Stimulated activated CD4-positive, alpha-beta T cell treated with anti-CD3 and anti-CD28 coated beads, Interleukin-1b, Interleukin-23, amount 100 ng/mL, for 4 hours (primary cell): ENCODE data around the gene ERVMER34-1.

ENCODE experiments used
- DNase-seq, 2 donors: peaks; one replicate each; pipeline ENCODE4 v3.0.0-alpha.2; 2020; ENCODE audit warnings: low read depth in 2 of 2

ERVMER34-1 gene, protein sequence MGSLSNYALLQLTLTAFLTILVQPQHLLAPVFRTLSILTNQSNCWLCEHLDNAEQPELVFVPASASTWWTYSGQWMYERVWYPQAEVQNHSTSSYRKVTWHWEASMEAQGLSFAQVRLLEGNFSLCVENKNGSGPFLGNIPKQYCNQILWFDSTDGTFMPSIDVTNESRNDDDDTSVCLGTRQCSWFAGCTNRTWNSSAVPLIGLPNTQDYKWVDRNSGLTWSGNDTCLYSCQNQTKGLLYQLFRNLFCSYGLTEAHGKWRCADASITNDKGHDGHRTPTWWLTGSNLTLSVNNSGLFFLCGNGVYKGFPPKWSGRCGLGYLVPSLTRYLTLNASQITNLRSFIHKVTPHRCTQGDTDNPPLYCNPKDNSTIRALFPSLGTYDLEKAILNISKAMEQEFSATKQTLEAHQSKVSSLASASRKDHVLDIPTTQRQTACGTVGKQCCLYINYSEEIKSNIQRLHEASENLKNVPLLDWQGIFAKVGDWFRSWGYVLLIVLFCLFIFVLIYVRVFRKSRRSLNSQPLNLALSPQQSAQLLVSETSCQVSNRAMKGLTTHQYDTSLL

DNA sequence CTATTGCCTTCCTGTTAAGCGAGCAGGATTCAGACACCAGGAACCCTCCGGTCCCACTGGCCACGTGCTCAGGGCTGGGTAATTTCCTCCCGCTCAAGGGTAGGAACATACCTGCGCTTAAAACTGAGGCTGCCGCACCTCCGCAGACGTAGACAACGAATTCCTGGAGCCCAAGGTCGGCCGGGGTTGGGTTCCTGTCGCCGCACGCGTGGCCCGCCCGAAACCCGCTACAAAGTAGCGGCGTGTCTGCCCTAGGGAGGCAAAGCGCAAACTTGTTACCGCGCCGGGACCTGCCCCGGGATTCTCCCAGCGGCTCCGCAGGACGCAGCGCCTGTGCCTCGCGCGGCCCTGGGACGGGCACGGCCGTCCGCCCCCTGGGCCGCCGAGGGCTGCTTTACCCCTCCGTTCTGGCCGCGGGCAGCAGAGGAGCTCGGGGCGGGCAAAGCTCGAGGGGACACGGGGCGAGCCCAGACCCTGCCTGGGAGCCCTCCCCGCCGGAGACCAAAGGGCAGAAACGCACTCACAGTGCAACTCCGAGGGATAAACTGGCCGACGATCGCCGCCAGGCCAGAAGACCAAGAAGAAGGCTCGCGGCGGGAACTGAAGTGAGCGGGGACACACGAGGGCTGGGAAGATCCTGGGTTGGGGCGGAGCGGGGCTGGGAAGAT lies at the start of gene ERVMER34-1:
ERVMER34-1 (minus strand) TSS at position 607 of the 668 bp plus-strand sequence. CDS start 5,905 bp downstream, outside the sequence.
- DNase-seq = peak in 1 of 2 donors; percentile 4

DNA sequence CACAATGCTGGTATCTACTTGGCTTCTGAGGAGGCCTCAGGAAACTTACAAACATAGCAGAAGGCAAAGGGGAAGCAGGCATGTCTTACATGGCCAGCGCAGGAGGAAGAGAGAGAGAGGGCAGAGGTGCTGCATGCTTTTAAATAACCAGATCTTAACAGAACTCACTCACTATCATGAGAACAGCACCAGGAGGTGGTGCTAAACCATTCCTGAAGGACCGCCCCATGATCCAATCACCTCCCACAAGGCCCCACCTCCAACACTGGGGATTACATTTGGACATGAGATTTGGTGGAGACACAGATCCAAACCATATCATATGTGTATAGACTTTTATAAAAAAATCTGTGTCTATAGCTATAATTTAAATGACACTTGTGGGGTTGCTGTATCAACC lies 48.6 kb upstream of the ERVMER34-1 start:
- no peak for DNase-seq

DNA sequence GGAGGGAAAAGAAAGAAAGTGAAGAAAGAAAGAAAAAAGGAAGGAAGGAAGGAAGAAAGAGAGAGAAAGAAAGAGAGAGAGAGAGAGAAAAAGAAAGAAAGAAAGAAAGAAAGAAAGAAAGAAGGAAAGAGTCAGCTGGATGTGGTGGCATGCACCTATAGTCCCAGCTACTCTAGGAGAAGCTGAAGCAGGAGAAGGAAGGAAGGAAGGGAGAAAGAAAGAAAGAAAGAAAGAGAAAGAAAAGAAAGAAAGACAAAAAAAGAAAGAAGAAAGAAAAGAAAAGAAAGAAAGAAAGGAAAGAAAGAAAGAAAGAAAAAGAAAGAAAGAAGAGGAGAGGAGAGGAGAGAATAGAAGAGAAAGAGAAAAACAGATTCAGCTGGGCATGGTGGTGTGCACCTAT lies 44.3 kb upstream of the ERVMER34-1 start:
- no peak for DNase-seq

DNA sequence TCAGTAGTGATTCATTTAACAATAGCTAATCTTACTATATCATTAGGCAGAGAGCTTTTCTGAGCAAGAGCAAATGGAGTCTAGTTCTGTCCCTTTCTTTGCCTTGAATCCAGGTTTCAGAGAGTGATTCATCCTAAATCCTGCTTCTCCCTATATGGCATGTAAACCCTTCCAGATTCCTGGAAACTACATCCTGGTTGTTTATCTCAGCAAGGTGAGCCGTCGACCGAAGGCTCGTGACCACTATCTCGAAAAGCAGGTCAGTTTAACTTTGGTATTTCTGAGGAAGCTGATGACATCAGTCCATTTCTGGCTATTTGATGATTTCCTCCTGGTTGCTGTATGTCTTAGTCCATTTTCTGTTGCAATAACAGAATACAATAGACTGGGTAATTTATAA lies 40.7 kb upstream of the ERVMER34-1 start:
- DNase-seq = no peak

DNA sequence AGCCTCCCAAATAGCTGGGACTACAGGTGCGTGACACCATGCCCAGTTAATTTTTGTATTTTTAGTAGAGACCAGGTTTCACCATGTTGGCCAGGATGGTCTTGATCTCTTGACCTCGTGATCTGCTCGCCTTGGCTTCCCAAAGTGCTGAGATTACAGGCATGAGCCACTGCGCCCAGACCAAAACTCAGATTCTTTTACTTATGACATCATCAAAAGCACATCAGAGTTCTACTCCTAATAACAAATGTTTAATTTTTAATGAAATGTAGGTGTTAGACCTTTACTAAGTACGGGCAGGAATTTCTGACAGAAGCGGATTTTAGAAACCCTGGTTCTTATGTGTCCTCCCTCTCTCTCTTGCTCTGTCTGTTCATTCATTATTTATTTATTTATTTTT lies 38.5 kb upstream of the ERVMER34-1 start:
- DNase-seq = no peak

DNA sequence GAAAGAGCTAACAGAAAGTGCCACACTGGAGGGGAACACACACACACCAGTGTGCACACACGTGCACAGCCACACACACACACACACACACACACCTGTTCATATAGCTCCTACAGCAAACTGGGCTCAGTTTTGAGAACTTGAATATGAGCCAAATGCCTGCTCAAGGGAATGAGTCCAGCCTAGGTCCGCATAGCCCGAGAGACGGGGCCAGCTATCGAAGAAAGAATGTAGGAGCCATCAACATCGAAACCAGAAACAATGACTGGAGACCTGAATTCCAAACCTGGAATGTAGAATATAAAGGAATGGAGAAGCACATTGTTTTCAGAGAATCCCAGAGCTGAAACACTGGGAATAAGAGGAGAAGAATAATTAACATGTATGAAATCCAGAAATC lies 37.6 kb upstream of the ERVMER34-1 start:
- DNase-seq = no peak

DNA sequence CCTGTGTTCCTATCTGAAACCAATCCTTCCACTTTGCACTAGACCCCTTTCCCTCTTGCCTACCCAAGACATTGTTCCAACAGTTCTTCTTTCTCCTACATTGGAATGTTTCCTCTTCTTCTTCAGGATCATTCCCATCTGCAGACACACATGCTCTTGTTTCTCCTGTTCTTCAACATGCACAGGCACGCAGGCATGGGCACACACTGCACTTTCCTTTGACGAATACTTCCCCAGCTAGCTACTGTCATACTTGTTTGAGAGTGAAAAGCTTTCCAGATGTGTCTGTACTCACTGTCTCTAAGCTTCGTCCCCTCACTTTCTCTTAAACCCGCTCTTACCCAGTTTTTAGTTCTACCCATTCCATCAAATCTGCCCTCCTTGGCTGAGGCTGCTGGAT lies 31.8 kb upstream of the ERVMER34-1 start:
- no peak for DNase-seq

DNA sequence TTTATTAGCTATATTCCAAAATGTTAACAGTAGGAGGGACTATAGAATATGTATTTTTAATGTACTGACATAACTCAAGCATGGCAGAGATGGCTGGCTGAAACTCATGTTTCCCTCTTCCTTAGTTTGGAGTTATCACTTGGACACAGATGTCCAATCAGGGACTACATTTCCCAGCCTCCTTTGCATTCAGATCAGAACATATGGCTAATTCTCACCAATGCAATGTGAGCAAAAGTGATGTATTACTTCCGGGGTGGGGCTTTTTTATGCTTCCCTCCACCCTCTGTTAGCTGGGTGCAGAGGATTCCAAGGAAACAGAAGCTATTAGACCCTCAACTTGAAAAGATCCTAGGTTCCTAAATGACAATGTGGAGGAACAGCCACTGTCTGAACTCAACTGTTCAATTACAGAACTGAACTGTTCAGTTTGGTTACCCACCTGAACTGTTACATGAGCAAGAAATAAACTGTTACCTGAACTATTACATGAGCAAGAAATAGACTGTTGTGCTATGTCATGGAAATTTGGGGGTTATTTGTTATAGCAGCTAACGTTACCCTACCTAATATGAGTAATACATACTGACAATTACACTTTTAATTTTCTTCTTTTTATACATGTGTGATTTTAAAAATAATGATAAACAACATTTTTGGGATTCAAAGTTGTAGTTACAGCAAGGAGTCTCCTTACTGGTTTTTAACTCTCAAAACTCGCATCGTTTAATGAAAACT lies 29.6 kb upstream of the ERVMER34-1 start:
- no peak for DNase-seq

DNA sequence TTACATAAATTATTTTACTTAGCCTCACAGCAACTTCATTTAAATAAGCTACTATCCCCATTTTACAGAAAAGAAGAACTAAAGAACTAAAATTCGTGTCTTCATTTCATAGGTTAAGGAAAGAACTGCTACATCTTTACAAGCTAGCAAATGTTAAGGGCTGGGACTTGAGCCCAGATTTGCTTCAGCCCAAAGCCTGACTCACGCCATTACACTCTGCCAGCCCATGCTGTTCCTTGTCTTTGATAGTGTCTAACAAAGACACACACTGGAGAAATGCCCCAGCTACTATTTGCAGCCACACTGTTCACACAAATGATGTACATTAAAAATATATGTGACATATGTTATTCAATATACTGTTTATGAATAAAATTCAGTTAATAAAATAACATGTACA lies 29.0 kb upstream of the ERVMER34-1 start:
- no peak for DNase-seq

DNA sequence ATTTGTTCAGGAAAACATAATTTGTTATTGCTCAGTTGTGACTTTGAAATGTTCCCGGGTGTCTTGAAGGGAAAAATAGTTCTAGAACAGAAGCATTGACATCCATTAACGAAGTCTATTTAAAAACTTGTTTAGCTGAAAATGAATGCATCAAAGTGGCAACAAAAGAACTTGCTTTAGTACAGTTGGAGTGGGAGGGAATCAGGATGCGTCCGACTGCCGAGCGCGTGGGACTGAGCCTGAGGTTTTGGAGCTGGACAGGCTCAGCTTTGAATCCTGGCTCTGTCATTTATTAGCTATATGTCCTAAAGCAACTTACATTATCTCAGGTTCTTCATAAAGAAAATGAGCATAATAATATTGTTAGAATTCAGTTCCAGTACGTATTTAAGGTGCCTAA lies 9.0 kb upstream of the ERVMER34-1 start:
- no peak for DNase-seq

DNA sequence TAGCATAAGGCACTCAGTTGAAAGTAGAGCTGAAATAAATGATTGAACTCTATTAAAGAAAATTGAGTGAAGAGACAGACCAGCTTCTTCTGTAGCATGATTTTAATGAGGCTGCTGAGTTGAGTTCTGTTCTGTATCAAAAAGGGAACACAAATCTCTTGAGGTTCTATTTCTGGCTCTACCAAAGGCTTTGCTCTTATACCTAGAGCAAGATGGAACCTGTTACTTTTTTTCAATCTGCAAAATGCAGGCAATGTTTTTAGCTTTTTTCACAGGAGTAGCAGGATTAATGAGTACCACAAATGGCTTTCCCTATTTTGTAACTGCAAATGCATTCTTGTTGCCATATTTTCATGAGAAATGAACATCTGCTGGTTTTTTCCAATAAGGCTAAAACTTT lies 4.2 kb upstream of the ERVMER34-1 start:
- DNase-seq = no peak

DNA sequence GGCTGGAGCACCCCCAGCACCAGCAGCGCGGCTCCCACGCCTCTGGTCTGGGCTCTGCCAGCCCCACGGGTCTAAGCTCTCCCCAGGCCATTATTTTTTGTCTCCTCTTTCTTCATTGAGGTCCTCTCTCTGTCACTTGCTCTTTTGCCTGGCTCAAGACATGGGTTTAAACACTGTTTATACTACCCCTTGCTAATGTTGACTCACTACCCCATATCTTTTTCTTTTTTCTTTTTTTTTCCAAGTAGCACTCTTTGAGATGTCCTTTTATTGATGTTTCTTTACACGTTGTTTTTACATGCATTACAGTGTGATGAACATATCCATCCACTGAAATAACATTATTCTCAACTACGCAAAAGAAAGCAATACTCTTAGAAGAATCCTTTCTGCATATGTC lies 1.7 kb upstream of the ERVMER34-1 start:
- DNase-seq = no peak

DNA sequence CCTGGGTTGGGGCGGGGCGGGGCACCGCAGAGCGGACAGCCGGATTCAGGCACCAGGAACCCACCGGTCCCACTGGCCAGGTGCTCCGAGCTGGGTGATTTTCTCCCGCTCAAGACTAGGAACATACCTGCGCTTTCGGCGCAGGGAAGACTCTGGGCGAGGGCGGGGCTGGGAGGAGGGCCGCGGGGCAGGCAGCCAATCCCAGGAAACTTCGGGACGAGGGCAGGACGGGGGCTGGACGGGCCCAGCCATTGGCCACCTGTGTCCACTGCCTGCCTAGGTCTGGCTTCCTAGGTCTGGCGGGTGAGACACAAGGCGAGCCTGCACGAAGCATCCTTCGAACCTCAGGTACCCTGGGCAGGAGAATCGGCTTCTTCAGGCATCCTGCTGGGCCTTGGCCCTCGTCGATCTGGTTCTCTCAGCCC lies 274 bp upstream of the ERVMER34-1 start:
- DNase-seq = no peak

DNA sequence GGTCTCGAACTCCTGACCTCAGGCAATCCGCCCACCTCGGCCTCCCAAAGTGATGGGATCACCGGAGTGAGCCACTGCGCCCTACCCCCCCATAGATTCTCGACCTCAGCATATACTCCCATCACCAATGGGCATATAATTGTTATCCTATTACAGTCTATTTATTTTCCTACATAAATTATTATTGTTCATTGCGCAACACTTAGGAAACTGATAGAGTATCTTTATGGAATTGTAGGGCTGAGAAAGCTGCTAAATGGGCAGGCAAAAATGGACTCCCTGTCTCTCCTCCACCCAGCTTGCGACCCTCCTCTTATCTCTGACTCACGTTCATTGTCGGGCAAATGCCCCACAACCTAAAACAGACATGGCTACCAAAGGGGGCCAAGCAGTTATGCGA lies 1.0 kb downstream of the ERVMER34-1 start:
- no peak for DNase-seq

DNA sequence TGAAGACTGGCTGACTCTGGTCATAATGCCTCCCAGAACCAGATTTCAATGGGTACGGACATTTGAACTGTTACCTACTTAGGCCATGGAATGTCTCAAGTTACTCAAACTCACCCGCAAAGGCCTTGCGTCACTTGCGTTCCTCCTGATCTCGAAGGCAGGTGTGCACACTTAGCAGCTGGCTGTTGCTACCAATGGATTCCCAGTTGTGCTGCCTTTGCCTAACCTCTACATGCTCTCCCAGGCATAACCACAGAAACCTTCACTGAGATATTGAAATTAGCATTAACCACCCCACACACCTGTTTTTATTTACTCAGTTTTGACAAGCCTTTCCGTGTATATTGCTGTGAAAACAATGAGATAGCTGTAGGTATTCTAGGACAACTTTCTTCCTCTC lies 2.8 kb downstream of the ERVMER34-1 start:
- no peak for DNase-seq

DNA sequence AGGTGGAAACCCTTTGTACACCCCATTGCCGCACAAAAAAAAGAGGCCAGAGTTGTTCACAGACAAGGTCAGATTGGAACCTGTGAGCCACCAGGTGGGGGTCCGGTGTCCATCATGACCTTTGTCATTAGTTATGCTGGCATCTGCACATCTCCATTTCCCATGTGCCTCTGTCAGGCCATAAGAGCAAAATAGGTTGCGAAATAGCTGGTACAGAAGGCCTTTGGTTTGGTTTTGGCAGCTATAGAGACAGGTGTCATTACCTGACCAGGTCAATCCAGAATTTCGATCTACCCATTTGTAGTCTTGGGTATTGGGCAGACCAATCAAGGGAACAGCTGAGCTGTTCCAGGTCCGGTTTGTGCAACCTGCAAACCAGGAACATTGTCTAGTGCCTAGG lies 6.6 kb downstream of the ERVMER34-1 start:
- DNase-seq = no peak

DNA sequence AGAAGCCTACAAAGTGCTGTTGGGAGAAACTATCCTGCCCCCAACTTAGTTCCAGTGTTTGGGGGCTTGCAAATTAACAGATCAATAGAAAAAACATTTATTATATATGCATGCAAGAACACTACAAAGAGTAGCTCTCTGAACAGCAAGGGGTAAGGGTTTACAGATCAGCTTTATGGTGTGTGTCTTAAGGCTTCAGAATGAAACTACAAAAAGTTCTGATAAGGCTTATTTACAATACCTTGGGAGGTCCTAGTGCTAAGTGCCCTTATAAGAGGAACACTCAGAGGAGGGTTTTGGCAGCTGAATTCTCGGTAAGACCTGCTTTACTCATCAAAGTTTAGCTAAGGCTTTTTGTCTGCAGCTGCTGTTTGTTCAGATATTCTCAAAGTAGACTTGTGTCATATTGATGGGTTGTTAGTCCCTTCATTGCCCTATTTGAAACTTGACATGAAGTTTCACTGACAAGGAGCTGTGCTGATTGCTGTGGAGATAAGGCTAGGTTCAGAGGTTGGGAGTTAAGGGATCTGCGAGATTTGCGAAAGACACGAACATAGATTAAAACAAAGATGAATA lies 7.7 kb downstream of the ERVMER34-1 start:
- no peak for DNase-seq

DNA sequence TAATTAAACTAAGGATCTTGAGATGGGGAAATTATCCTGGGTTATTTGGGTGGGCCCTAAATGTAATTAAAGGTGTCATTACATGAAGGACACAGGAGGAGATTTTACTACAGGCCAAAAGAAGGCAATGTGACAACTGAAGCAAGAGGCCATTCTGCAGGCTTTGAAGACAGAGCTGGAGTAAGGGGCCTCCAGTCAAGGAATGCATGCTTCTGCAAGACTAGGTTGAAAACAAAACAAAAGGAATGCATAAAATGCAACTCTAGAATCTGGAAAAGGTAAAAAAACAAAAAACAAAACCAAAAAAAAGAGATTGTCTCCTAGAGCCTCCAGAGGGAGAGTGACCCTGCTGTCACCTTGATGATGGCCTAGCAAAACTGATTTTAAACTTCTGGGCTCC lies 21.6 kb downstream of the ERVMER34-1 start:
- DNase-seq = no peak

DNA sequence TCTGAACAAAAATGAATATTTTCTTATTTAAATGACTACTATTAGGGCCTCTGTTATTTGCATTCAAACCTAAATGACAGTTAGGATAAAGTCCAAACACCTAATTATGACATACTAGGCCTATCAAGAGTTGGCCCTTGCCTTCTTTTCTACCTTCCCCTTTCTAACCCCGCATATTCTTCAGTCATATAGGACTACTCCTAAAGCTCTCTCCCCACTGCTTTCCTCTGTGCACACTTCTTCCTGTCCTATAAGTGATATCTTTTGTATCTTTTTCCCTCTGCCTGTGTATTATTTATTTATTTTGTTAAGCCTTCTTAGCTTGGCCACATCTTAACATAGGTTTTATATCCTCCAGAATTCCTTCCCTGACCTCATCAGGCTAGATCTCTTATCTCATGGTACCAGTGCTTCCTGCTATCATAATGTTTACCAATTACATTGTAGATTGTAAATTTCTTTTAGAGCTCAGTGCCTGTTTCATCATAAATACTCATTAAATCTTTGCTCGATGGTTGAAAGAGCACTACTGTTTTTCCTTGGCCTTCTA lies 22.5 kb downstream of the ERVMER34-1 start:
- no peak for DNase-seq

DNA sequence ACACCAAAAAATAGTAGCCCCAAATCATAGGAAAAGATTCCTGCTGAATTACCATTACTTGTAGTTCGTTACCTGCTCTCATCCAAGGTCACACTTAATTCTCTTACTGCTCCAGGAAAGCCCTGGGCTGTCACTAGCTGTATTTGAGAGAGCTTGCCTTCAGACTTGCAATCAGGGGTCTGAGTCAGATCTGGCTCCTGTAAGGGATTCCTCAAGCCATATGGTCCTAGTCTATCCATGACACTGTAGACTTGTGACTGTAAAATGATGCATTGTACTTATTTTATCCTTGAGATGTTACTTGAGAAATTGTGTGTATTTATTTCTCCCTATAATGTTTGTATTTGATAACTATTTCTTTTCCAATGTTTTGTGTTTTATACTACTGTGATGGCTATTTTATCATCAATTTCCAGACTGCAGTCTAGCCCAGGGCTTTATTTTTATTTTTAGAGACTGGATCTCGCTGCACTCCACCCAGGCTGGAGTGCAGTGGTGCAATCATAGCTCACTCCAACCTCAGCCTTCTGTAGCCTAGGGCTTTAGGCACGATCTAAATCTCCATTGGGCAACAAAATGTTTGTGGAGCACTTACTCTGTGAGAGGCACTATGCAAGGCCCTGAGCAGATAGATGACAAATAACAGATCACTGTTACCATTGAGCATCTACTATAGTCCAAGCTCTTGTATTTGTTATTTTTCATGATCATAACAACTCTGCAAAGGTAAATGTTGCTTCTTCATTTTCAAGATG lies 24.2 kb downstream of the ERVMER34-1 start:
- no peak for DNase-seq
